Activated CD4-positive, alpha-beta T cell treated with anti-CD3 and anti-CD28 coated beads, Interleukin-2, Interleukin-4, amounts not matched to agents 100 ng/mL and 50 ng/mL, durations not matched to agents 16 hours and 8 hours (primary cell): ENCODE data around the gene RBMXL2.

Source experiments
- DNase-seq: peaks from one replicate; pipeline ENCODE4 v3.0.0-alpha.2; 2020; ENCODE audit warnings: low spot score

Gene RBMXL2

GRCh38 chr11:7088921-7089320 lies at the start of gene RBMXL2:
TSS of gene RBMXL2 (plus strand) at chr11:7088998. CDS start at chr11:7089121, 123 bp downstream.
- no peak for DNase-seq

- no peak for DNase-seq
Observed at GRCh38 chr11:7046474-7047175, 42.2 kb upstream of the RBMXL2 start.

- no peak for DNase-seq
Observed at GRCh38 chr11:7050191-7050590, 38.6 kb upstream of the RBMXL2 start.

- no peak for DNase-seq
Observed at GRCh38 chr11:7056828-7057513, 31.8 kb upstream of the RBMXL2 start.

GRCh38 chr11:7057641-7058040 lies 31.2 kb upstream of the RBMXL2 start:
- no peak for DNase-seq

- no peak for DNase-seq
Observed at GRCh38 chr11:7060868-7061267, 27.9 kb upstream of the RBMXL2 start.

GRCh38 chr11:7062534-7062933 lies 26.3 kb upstream of the RBMXL2 start:
- DNase-seq, result no peak

GRCh38 chr11:7072401-7073028 lies 16.3 kb upstream of the RBMXL2 start:
- no peak for DNase-seq

GRCh38 chr11:7077101-7077500 lies 11.7 kb upstream of the RBMXL2 start:
- DNase-seq, result no peak

GRCh38 chr11:7079545-7080135 lies 9.2 kb upstream of the RBMXL2 start:
- DNase-seq, result no peak

GRCh38 chr11:7080900-7081299 lies 7.9 kb upstream of the RBMXL2 start:
- no peak for DNase-seq

GRCh38 chr11:7081441-7081840 lies 7.4 kb upstream of the RBMXL2 start:
- no peak for DNase-seq

GRCh38 chr11:7089328-7090251 lies 792 bp downstream of the RBMXL2 start:
- no peak for DNase-seq

- DNase-seq, result peak; percentile 53
Observed at GRCh38 chr11:7098235-7098832, 9.5 kb downstream of the RBMXL2 start.

- no peak for DNase-seq
Observed at GRCh38 chr11:7115780-7116179, 27.0 kb downstream of the RBMXL2 start.

GRCh38 chr11:7116370-7116769 lies 27.6 kb downstream of the RBMXL2 start:
- no peak for DNase-seq

- DNase-seq, result no peak
Observed at GRCh38 chr11:7138051-7138450, 49.3 kb downstream of the RBMXL2 start.
